HUDEP-2 (cell line): ENCODE results near the gene FIG4.
"Not testable (repeated sequence)": the region's sequence is repeated elsewhere in the genome, so short reads cannot be mapped to it uniquely, and the experiment has no call there.

Experiments
- DNase-seq, 76 experiments: peaks; one replicate each; lab custom pipeline; 2025; ENCODE audit not compliant: unreplicated experiment in 76 of 76; lab: John Stamatoyannopoulos, UW

The FIG4 gene

DNA sequence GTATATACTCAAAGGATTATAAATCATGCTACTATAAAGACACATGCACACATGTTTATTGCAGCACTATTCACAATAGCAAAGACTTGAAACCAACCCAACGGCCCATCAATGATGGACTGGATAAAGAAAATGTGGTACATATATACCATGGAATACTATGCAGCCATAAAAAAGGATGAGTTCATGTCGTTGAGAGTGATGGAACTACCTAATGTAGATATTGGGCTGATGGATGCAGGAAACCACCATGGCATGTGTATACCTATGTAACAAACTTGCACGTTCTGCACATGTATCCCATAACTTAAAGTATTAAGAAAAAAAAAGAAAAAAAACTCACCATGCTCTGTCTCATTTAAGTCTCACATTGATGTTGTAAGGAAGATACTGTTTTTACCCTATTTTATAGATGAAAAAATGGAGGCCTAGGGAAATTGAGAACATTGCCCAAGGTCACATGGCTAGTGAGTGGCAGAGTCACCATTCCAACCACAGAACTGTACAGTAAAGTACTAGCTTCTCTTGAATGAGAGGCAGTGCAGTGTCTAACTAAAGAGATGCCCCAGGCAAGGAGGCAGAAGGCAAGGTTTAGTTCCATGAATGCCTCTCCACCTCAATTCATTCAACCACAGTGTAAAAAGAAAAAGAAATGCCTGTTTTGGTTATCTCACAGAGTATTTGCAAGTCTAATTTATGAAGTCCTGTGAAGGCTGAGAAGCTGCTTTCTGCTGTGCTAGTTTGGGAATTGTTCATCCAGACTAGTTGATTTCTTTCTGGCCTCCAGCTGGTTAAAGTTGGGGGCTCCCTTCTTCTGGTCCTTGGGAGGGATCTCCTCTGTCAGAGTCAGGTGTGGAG is 68.2 kb downstream of the FIG4 start:
- DNase-seq = no peak

DNA sequence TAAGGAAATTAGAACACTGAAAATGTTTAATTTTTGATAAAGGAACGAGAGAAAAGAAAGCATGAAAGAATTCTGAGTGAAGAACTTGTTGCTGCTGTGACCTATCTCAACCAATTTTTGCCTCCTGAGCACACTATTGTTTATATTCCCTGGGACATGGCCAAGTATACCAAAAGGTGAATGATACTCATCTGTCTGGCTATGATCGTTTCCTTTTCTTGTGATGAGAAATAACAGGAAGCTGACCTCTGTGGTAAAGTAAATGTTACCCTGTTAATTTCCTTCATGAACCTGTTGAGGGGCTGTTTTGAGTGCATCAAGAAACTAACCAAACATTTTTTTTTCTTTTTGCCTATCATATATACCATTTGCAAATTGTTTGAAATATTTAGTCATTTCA is 69.1 kb downstream of the FIG4 start:
- DNase-seq = no peak

DNA sequence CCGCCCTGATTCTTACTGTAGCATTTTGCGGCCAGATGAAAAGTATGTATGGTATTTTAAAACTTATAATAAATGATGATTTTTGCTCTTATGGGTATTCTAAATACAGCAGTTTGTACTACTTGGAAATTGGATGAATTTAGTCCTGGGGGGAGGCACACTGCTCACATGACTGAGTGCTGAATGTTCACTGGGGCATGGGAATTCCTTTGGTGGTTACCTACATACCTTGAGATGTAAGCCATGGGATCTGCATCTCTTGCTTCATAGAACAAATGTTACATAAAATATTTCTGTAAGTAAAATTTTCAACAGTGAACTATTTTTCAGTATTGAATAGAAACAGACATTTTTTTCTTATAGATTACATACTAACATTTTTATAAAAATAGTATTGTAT is 71.1 kb downstream of the FIG4 start:
- DNase-seq = no peak

DNA sequence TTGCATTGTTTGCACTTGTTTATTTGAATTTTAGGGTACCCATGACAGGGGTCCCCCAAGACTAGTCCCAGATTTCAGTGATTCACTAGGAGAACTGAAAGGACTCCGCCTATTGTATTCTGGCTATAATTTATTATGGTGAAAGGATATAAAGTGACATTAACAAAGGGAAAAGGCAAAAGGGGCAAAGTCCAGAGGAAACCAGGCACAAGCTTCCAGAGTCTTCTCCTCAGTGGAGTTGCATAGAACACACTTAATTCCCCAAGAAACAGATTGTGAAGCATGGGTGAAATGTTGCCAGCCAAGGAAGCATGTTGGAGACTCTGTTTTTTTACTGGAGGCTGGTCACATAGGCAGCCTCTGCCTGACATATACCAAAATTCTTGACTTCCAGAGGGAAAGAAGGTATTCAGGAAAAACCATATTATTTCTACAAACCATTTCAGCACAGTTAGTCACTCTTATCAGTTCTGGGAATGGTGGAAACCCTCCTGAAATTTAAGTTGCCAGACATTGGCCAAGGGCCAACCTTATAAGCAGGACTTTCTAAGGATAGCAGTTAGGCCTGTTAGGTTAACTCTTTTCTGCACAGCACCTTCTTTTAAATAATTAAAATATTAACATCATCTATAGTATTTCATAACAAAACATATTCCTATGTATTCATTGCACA is 71.8 kb downstream of the FIG4 start:
- DNase-seq = no peak

DNA sequence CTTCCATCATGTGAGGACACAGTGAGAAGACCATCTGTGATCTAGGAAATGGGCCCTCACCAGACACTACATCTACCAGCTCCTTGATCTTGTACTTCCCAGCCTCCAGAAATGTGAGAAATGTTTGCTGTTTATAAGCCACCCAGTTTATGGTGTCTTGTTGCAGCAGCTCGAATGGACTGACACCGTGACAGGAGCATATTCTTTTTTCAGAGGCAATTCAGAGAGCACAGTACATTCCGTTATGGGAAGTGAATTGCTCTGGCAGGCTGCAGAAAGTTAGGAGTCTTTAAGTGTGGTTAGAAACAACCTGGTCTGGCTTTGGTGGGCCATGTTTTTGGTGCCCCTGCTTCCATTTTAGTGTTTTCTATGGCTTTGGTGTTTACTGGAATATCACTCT is 75.1 kb downstream of the FIG4 start:
- DNase-seq = no peak

DNA sequence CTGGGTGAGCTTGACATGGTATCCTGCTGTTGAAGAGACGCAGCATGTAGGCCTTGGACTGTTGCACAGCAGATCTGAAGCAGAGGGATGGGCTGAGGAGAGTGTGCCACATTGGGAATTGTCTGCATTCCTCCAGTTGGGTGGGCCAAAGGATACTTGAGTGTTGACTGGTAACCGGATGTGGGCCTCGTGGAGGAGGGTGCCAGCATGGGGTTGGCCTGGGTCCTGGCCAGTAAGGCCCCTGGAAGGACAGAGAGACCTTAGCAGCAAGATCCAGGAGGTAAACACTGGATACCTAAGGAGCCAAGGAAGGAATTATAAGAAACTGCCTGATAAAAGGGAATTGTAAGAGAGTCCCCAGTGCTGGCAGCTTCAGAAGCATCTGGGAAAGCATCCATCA is 76.9 kb downstream of the FIG4 start:
- no peak for DNase-seq

DNA sequence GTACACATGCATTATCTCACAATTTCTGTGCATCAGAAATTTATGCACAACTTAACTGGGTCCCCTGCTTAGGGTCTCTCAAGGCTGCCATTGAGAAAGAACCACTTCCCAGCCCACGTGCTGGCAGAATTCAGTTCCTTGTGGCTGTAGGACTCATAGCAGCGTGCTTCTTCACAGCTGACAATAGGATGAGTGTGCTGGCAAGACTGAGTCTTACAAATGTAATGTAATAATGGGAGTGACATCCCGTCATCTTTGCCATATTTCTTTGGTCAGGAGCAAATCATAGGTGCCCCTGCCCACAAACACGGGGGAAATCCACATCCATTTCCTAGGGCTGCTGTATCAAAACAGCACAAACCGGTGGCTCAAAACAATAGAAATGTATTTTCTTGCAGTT is 77.4 kb downstream of the FIG4 start:
- DNase-seq = no peak

DNA sequence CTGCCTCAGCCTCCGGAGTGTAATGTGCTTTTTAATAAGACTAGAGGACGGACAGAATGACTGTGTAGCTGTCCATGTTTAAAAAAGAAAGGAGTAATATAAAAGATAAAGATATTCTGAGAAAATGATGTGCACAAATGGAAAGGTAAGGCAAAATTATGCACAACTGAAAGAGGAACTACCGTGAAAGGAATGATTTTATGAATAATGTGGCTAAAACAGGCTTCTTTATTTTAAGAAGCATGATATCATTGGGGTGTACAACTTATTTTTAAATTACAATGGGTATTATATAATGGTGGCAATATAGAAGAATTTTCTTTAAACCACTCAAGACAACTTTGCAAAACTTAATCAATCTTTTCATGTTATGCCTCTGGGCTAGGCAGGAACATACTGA is 78.1 kb downstream of the FIG4 start:
- DNase-seq = no peak

DNA sequence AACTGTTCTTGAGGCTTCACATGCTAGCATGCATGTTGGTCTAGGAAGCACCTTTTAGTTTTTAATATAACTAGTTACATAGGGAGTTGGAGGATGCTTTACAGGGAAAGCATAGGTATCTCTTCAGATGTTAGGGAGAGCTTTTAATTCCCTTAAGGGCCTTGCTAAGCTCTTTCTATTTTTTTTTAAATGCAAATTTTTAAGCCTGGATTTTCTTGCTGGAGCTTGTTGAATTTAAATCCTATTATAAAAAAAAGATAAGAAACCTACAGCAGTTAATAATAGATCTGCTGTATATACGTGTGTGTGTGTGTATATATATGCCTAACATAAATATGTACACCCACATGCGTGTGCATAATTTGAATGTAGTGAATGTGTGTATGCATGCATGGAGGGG is 79.0 kb downstream of the FIG4 start:
- DNase-seq = no peak

DNA sequence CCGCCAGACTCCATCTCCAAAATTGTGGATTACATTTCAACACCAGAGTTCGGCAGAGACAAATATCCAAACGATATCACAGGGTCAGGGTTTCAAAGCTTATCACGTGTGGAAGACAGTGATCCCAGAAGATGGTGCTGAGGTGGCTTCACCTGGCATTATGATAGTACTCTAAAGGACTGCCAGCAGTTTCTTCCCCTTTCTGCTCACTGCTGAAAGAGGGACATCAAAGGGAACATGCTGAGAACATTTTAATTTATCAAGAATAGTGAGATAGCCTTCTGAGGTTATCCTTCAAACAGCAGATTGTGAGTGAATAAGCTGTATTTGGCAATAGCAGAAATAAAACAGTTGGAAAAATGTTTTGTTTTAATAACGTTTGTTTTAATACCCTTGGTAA is 79.7 kb downstream of the FIG4 start:
- DNase-seq = no peak

DNA sequence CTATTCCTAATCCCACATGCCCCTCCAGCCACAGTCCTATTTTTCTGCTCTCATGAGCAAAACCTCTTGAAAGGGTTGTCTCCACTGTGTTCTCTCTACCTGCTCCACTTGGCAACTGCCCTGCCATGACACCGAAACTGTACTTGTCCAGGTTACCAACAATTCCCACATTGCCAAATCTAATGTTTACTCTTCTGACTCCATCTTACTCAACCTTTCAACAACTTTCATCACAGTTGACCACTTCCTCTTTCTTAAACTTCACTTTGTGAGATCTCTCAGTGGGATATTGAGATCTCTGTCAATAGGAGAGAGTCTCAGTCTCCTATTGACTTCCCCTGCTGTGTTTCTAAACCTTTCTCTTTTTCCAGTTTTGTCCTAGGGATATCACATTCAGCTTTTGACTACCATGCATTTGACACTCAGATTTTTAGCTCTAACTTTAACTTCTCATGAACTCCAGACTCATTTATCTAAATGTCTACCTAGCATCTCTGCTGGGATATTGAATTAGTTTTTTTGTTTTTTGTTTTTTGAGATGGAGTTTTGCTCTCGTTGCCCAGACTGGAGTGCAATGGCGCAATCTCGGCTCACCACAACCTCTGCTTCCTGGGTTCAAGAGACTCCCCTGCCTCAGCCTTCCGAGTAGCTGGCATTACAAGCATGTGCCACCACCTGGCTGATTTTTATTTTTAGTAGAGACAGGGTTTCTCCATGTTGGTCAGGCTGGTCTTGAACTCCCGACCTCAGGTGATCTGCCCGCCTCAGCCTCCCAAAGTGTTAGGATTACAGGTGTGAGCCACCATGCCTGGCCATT is 81.1 kb downstream of the FIG4 start:
- not testable (repeated sequence) for DNase-seq

DNA sequence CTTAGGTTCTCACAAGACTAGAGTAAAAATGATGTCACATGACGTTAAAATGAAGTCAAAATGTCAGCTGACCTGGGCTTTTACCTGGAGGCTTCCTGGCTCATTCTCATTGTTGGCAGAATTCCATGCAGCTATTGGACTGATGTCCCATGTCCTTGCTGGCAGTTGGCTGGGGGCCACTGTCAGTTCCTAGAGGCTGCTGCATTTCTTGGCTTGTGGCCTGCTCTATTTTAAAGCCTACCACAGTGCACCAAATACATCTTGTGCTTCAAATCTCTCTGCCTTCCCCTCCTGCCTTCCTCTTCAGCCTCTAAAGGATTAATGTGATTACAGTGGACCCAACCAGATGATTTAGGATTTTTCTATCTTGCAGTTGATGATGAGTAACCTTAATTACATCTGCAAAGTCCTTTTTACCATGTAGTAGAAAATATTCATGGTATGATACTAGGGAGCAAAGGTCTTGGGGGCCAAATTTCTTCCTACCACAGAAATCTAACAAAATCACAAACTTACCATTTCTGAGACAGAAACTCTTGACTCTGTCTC is 81.9 kb downstream of the FIG4 start:
- no peak for DNase-seq

DNA sequence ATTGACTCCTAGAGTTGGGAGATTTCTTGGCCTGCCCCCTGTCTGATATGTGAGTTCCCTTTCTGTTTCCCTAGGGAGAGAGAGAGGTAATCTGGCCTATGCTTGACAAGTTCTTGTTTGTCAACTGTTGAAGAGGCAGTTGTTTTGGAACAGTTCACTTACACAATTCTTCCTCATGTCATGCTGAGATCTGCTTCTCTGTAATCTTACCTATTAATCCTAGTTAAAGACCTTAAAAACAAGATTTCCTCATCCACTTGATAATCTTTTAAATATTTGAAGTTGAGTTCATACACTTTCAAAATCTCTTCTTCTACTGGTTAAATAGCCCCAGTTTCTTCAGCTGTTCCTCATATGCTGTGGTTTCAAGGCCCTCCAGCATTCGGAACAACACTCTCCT is 89.9 kb downstream of the FIG4 start:
- DNase-seq = no peak

DNA sequence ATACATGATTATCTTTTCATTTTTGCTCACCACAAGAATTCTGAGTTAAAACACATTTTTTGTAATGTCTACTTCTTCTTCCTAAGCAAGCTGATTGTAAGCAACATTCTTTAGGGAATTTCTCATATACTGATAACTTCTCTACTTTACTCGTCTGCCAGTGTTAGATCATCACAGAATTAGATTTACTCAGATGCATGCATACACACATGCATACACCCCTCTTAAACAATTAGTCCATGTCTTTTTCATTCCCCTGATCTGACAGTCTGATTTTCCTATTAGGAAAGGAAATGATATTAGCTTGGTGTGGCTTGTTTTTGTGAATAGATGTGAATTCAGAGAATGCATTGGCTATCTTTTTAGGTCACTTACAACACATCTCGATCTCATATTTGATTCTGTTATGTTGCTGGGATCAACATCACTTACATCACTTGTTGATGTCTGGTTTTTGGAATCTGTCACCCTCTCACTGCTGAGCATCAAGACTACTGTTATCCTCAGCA is 91.4 kb downstream of the FIG4 start:
- DNase-seq = no peak

DNA sequence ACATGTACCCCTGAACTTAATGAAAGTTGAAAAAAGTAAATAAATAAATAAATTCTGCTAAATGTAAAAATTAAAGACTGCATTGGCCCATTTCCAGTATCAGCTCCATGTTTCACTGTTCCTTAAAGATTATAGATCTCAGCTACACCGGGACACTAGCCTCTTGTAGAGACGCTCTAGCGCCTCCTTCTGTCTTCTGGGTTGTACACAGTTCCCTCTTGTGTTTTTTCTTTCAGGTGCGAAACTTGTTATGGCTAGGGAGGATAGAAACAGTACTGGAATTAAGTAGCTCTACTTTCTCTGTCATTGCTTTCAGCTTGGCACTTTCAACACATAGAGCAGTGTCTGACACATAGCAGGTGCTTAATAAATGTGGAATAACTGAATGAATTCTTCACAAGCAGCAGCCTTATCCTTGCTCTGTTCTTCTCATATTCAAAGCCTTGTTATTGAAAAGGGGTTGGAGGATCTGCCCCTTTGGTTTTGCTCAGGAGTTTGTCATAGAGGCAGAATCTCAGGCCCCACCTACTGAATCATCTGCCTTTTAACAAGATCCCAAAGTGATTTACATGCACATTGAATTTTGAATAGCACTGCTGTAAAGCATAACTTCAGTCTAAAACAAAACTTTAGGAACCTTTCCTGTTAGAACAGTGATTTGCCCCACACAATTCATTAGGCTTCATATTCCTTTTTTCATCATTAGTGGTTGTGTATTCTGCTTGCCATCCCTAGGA is 92.3 kb downstream of the FIG4 start:
- peak in 1 of 76 experiments; percentile 20 for DNase-seq

DNA sequence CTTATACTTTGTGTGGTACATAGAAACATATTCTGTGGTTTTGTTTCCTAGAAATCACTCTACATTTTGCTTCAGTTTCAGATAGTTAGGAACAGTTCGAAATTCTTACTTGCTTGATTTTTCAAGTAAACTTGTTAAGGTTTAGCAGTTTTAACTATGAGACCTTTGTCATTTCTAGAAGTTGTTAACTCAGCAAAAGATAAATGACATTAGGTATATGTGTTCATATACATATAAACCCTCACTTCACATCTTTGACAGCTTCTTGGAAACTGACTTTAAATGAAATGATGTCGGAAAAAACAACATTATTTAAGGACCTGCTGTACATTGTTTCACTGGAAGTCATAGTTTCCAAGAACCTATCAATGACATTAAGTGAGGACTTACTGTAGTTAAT is 96.2 kb downstream of the FIG4 start:
- DNase-seq = no peak

DNA sequence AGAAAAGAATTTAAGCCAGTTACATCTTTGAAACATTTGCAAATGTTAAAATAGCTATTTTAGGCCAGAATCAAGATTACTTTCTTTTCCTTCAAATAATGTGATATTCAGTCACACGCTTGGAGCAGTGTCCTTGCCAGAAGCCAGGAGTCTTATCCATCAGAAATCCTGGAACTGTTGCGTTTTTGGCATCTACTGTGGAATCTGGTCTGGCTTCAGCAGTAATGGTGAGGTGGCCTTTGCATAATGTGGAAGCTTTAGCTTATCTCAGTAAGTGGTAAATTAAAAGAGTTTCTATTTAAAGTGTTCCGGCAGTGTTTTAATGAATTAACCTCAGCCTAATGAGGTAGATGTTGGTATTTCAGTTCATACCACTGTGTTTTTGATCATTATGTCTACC is 97.6 kb downstream of the FIG4 start:
- DNase-seq = no peak

DNA sequence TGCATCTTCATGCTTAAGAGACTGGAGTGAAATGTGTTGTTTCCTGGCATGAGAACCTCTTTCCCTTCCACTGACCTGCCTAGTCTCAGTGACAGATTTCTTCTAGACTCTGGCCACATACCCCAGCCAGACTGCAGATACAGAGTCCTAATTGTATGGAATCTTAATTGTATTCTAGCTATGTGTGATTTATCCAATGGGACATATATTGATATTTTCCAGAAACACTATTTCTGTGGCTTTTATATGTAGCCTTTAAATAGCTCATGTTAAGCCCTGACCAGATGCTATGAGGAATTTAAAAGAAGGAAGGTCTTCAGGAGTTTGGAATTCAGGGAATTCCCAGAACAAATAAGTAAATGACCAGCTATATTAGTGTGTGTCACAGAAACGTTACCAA is 99.0 kb downstream of the FIG4 start:
- DNase-seq = no peak

DNA sequence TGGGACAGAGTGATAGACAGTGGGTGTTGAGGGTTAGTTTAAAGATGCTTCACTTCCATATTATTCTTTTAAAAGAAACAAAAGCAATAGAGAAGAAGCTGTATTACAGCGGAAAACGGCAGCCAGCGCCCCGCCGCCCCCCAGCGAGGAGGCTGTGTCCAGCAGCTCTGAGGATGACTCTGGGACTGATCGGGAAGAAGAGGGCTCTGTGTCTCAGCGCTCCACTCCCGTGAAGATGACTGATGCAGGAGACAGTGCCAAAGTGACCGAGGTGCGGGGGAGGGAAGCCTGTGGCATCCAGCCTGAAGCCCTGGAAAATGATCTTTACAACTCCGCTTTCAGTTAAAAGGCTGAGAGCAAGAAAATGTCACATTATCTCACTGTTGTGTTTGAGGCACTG is 100.2 kb downstream of the FIG4 start:
- DNase-seq = no peak

DNA sequence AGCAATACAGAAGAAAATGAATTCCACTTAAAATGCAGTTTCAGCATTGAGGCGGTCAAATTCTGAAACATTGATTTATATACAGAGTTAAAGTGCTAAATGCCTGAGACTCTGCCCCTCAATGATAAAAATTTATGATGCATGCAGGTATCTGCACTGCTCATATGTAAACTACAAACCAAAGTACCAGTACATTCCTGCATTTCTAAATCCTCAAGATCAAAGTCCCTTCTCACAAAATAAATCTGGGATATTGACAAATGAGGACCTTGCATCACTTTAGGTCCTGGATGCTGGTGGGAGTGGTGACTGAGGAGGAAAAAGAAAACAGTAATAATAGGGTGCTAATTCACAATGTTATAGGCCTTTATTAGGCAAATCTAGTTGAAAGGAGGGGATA is 101.9 kb downstream of the FIG4 start:
- no peak for DNase-seq
